GM18907 (cell line): Measurements from ENCODE around the gene CNTNAP2.

Experiments
- ATAC-seq: cut with Tn5 transposase; IDR thresholded peaks from one replicate; pipeline ENCODE4 v1.9.1; 2021; ENCODE audit warnings: mild to moderate bottlenecking, moderate library complexity; ENCODE audit not compliant: unreplicated experiment

CNTNAP2 gene

GRCh38 chr7:146740039-146740438 is 623.4 kb downstream of the CNTNAP2 start:
- ATAC-seq: no peak

GRCh38 chr7:146741911-146742310 is 625.3 kb downstream of the CNTNAP2 start:
- no peak for ATAC-seq

- no peak for ATAC-seq
These were observed 637.8 kb downstream of the CNTNAP2 start for GRCh38 chr7:146754385-146754784.

- ATAC-seq: no peak
These were observed 639.0 kb downstream of the CNTNAP2 start for GRCh38 chr7:146755585-146755984.

- no peak for ATAC-seq
These were observed 647.9 kb downstream of the CNTNAP2 start for GRCh38 chr7:146764458-146764857.

- no peak for ATAC-seq
These were observed 652.4 kb downstream of the CNTNAP2 start for GRCh38 chr7:146768957-146769356.

GRCh38 chr7:146772601-146773000 is 656.0 kb downstream of the CNTNAP2 start:
- ATAC-seq: no peak

GRCh38 chr7:146773506-146773905 is 656.9 kb downstream of the CNTNAP2 start:
- ATAC-seq: no peak

- ATAC-seq: no peak
These were observed 664.9 kb downstream of the CNTNAP2 start for GRCh38 chr7:146781352-146782116.

GRCh38 chr7:146787266-146787665 is 670.7 kb downstream of the CNTNAP2 start:
- no peak for ATAC-seq

- ATAC-seq: no peak
These were observed 671.4 kb downstream of the CNTNAP2 start for GRCh38 chr7:146788008-146788407.

GRCh38 chr7:146791344-146792285 is 675.0 kb downstream of the CNTNAP2 start:
- no peak for ATAC-seq

- ATAC-seq: no peak
These were observed 688.0 kb downstream of the CNTNAP2 start for GRCh38 chr7:146804620-146805019.

GRCh38 chr7:146805082-146805481 is 688.5 kb downstream of the CNTNAP2 start:
- ATAC-seq: no peak

- no peak for ATAC-seq
These were observed 709.7 kb downstream of the CNTNAP2 start for GRCh38 chr7:146826329-146826728.

GRCh38 chr7:146830686-146831085 is 714.1 kb downstream of the CNTNAP2 start:
- no peak for ATAC-seq

GRCh38 chr7:146831875-146832274 is 715.3 kb downstream of the CNTNAP2 start:
- no peak for ATAC-seq

GRCh38 chr7:146844405-146844804 is 727.8 kb downstream of the CNTNAP2 start:
- no peak for ATAC-seq

GRCh38 chr7:146858690-146859089 is 742.1 kb downstream of the CNTNAP2 start:
- ATAC-seq: no peak

- ATAC-seq: no peak
These were observed 745.1 kb downstream of the CNTNAP2 start for GRCh38 chr7:146861701-146862100.

- ATAC-seq: no peak
These were observed 745.8 kb downstream of the CNTNAP2 start for GRCh38 chr7:146862415-146862814.

GRCh38 chr7:146864644-146865043 is 748.0 kb downstream of the CNTNAP2 start:
- no peak for ATAC-seq
